ENCODE results near the gene ZBED3. TPM values are rescaled to one million over a fixed set of nuclear protein-coding genes. Genes with fewer than 3 reads are reported as not detected.
"Not testable (repeated sequence)": the region's sequence is repeated elsewhere in the genome, so short reads cannot be mapped to it uniquely, and the experiment has no call there.

The ZBED3 gene
- total RNA-seq, 4 donors from 2014 or later = 1.9 to 4.5 (median 3.5) TPM

GRCh38 chr5:77123057-77123456 is 36.0 kb upstream of the ZBED3 start:
- H3K27ac ChIP-seq = no peak overlapping the region
- H3K9me3 ChIP-seq = no peaks in the 10 kb centered on the region
- no peaks in the 10 kb centered on the region for H3K27me3 ChIP-seq
- DNase-seq = no peak
- no peaks in the 10 kb centered on the region for H3K36me3 ChIP-seq
- TF ChIP-seq CTCF (IDR thresholded peaks at IDR 0.05) (no peak), POLR2A (IDR thresholded peaks at IDR 0.05) (no peak)
- no peak overlapping the region for H3K4me3 ChIP-seq
- no peaks in the 10 kb centered on the region for H3K4me1 ChIP-seq

GRCh38 chr5:77120706-77121105 is 33.6 kb upstream of the ZBED3 start:
- Histone ChIP-seq H3K27me3 (no peaks in the 10 kb centered on the region), H3K27ac (no peak overlapping the region), H3K9me3 (no peaks in the 10 kb centered on the region), H3K36me3 (no peaks in the 10 kb centered on the region), H3K4me1 (no peaks in the 10 kb centered on the region), H3K4me3 (no peak overlapping the region)
- TF ChIP-seq CTCF (IDR thresholded peaks at IDR 0.05) (no peak), POLR2A (IDR thresholded peaks at IDR 0.05) (no peak)
- DNase-seq = no peak

- H3K27me3 ChIP-seq = no peaks in the 10 kb centered on the region
- no peaks in the 10 kb centered on the region for H3K36me3 ChIP-seq
- TF ChIP-seq POLR2A (IDR thresholded peaks at IDR 0.05) (no peak), CTCF (IDR thresholded peaks at IDR 0.05) (no peak)
- no peaks in the 10 kb centered on the region for H3K4me1 ChIP-seq
- H3K4me3 ChIP-seq = no peak overlapping the region
- no peak for DNase-seq
- H3K27ac ChIP-seq = no peak overlapping the region
- H3K9me3 ChIP-seq = no peaks in the 10 kb centered on the region
Observed at GRCh38 chr5:77120086-77120485, 33.0 kb upstream of the ZBED3 start.

- Histone ChIP-seq H3K4me1 (no peaks in the 10 kb centered on the region), H3K36me3 (no peaks in the 10 kb centered on the region), H3K4me3 (no peak overlapping the region), H3K27ac (no peak overlapping the region), H3K27me3 (no peaks in the 10 kb centered on the region), H3K9me3 (no peaks in the 10 kb centered on the region)
- DNase-seq = no peak
- TF ChIP-seq CTCF (IDR thresholded peaks at IDR 0.05) (no peak), POLR2A (IDR thresholded peaks at IDR 0.05) (no peak)
Observed at GRCh38 chr5:77117161-77117560, 30.1 kb upstream of the ZBED3 start.

GRCh38 chr5:77107035-77107434 is 19.9 kb upstream of the ZBED3 start:
- H3K4me1 ChIP-seq, H3K27ac ChIP-seq, H3K27me3 ChIP-seq, H3K9me3 ChIP-seq, H3K4me3 ChIP-seq, DNase-seq, H3K36me3 ChIP-seq: not testable (repeated sequence)

GRCh38 chr5:77104813-77105212 is 17.7 kb upstream of the ZBED3 start:
- no peak overlapping the region for H3K27ac ChIP-seq
- H3K4me1 ChIP-seq = no peaks in the 10 kb centered on the region
- no peak overlapping the region for H3K4me3 ChIP-seq
- H3K9me3 ChIP-seq = no peaks in the 10 kb centered on the region
- H3K27me3 ChIP-seq = no peaks in the 10 kb centered on the region
- no peaks in the 10 kb centered on the region for H3K36me3 ChIP-seq
- TF ChIP-seq POLR2A (IDR thresholded peaks at IDR 0.05) (no peak), CTCF (IDR thresholded peaks at IDR 0.05) (no peak)
- DNase-seq = no peak

All from Peyer's patch (tissue), 4 donors.